ENCODE results near the gene SKI.

SKI gene

GRCh38 chr1:2298685-2299084, 70.6 kb downstream of the SKI start:
- Histone ChIP-seq H3K4me1 (ENCODE audit: low read length) (peaks cover 24% of the 10 kb centered on the region), H3F3A (ENCODE audit: insufficient read depth, low read length) (peaks cover 23% of the 10 kb centered on the region), H3K4me2 (ENCODE audit: low read depth, low read length) (no peak overlapping the region), H2AFZ (ENCODE audit: low read length) (no peak overlapping the region), H4K20me1 (ENCODE audit: insufficient read depth, low read length) (no peaks in the 10 kb centered on the region), H3K4me3 (ENCODE audit: low read length) (no peak overlapping the region), H3K9me2 (replicated peaks; ENCODE audit: insufficient read depth, low read length) (no peaks in the 10 kb centered on the region), H3K27me3 (replicated peaks; ENCODE audit: insufficient read depth, low read length) (no peaks in the 10 kb centered on the region), H3K36me3 (replicated peaks; ENCODE audit: insufficient read depth, low read length) (no peaks in the 10 kb centered on the region), H3K9ac (ENCODE audit: low read length) (no peak overlapping the region), H3K9me3 (replicated peaks; ENCODE audit: insufficient read depth, low read length) (no peaks in the 10 kb centered on the region), H3K79me2 (ENCODE audit: low read length) (peaks cover 57% of the 10 kb centered on the region), H3K27ac (ENCODE audit: low read length) (no peak overlapping the region)
- DNase-seq: no peak
- TF ChIP-seq EZH2phosphoT487 (IDR thresholded peaks at IDR 0.05; ENCODE audit: low read length): no peak
- no peak for TF ChIP-seq EZH2 (optimal IDR thresholded peaks at IDR 0.05; ENCODE audit: low read depth, low read length)
- no peak for TF ChIP-seq CTCF (IDR thresholded peaks at IDR 0.05; ENCODE audit: low read length)

- Histone ChIP-seq H3K4me2 (ENCODE audit: low read depth, low read length) (peak overlapping the region; percentile 100; the same call in 1 of the 2 replicates), H2AFZ (ENCODE audit: low read length) (no peak overlapping the region), H3K9me2 (replicated peaks; ENCODE audit: insufficient read depth, low read length) (no peaks in the 10 kb centered on the region), H3K36me3 (replicated peaks; ENCODE audit: insufficient read depth, low read length) (no peaks in the 10 kb centered on the region), H4K20me1 (ENCODE audit: insufficient read depth, low read length) (no peaks in the 10 kb centered on the region), H3K4me3 (ENCODE audit: low read length) (no peak overlapping the region), H3K9ac (ENCODE audit: low read length) (0 out of 2 replicates have a peak overlapping the region, but pooled peaks have one; percentile 98), H3K9me3 (replicated peaks; ENCODE audit: insufficient read depth, low read length) (no peaks in the 10 kb centered on the region), H3F3A (ENCODE audit: insufficient read depth, low read length) (peaks cover 23% of the 10 kb centered on the region), H3K79me2 (ENCODE audit: low read length) (peaks cover 53% of the 10 kb centered on the region), H3K4me1 (ENCODE audit: low read length) (peaks cover 24% of the 10 kb centered on the region), H3K27me3 (replicated peaks; ENCODE audit: insufficient read depth, low read length) (no peaks in the 10 kb centered on the region), H3K27ac (ENCODE audit: low read length) (peak overlapping the region; percentile 100; the same call in 1 of the 2 replicates)
- TF ChIP-seq EZH2 (optimal IDR thresholded peaks at IDR 0.05; ENCODE audit: low read depth, low read length): no peak
- no peak for TF ChIP-seq CTCF (IDR thresholded peaks at IDR 0.05; ENCODE audit: low read length)
- no peak for TF ChIP-seq EZH2phosphoT487 (IDR thresholded peaks at IDR 0.05; ENCODE audit: low read length)
- DNase-seq: no peak
Observed at GRCh38 chr1:2299131-2299627, 71.1 kb downstream of the SKI start.

- H3K79me2 ChIP-seq (ENCODE audit: low read length): peaks cover 45% of the 10 kb centered on the region
- TF ChIP-seq CTCF (IDR thresholded peaks at IDR 0.05; ENCODE audit: low read length) (no peak), EZH2 (optimal IDR thresholded peaks at IDR 0.05; ENCODE audit: low read depth, low read length) (no peak), EZH2phosphoT487 (IDR thresholded peaks at IDR 0.05; ENCODE audit: low read length) (no peak)
- peak overlapping the region; percentile 100 for H3K4me2 ChIP-seq (ENCODE audit: low read depth, low read length)
Observed at GRCh38 chr1:2300004-2300771, 72.1 kb downstream of the SKI start.

More at GRCh38 chr1:2300004-2300771, 72.1 kb downstream of the SKI start:
- peak overlapping the region; percentile 9; the same call in 1 of the 2 replicates for H2AFZ ChIP-seq (ENCODE audit: low read length)
- H3K4me1 ChIP-seq (ENCODE audit: low read length): peaks cover 24% of the 10 kb centered on the region
- peaks cover 23% of the 10 kb centered on the region for H3F3A ChIP-seq (ENCODE audit: insufficient read depth, low read length)
- H3K9ac ChIP-seq (ENCODE audit: low read length): peak overlapping the region; percentile 98
- H3K27me3 ChIP-seq (replicated peaks; ENCODE audit: insufficient read depth, low read length): no peaks in the 10 kb centered on the region
- H3K36me3 ChIP-seq (replicated peaks; ENCODE audit: insufficient read depth, low read length): no peaks in the 10 kb centered on the region
- H3K9me2 ChIP-seq (replicated peaks; ENCODE audit: insufficient read depth, low read length): no peaks in the 10 kb centered on the region
- peak overlapping the region; percentile 68 for H3K4me3 ChIP-seq (ENCODE audit: low read length)
- DNase-seq: peak; percentile 84
- no peaks in the 10 kb centered on the region for H3K9me3 ChIP-seq (replicated peaks; ENCODE audit: insufficient read depth, low read length)
- H4K20me1 ChIP-seq (ENCODE audit: insufficient read depth, low read length): no peaks in the 10 kb centered on the region
- peak overlapping the region; percentile 100 for H3K27ac ChIP-seq (ENCODE audit: low read length)

Measured in MM.1S (cell line).